Skin epidermis (tissue), 12 donors: ENCODE measurements around the gene TNNI2.

ENCODE experiments used
- H3K27ac ChIP-seq, 21 experiments: fragments of 200-600 bp; sonication (generic) in 11 of 21; one replicate each; pipeline ENCODE4 v1.5.0; 2020; ENCODE audit warnings: mild to moderate bottlenecking in 3 of 21, inconsistent platforms in 2 of 21, moderate library complexity in 2 of 21
- H3K4me3 ChIP-seq, 7 experiments: fragments of 200-600 bp; sonication (generic) in 2 of 7; one replicate each; pipeline ENCODE4 v1.5.0; 2020; ENCODE audit warnings: inconsistent platforms in 2 of 7, mild to moderate bottlenecking in 2 of 7, moderate library complexity in 1 of 7

Gene TNNI2

DNA sequence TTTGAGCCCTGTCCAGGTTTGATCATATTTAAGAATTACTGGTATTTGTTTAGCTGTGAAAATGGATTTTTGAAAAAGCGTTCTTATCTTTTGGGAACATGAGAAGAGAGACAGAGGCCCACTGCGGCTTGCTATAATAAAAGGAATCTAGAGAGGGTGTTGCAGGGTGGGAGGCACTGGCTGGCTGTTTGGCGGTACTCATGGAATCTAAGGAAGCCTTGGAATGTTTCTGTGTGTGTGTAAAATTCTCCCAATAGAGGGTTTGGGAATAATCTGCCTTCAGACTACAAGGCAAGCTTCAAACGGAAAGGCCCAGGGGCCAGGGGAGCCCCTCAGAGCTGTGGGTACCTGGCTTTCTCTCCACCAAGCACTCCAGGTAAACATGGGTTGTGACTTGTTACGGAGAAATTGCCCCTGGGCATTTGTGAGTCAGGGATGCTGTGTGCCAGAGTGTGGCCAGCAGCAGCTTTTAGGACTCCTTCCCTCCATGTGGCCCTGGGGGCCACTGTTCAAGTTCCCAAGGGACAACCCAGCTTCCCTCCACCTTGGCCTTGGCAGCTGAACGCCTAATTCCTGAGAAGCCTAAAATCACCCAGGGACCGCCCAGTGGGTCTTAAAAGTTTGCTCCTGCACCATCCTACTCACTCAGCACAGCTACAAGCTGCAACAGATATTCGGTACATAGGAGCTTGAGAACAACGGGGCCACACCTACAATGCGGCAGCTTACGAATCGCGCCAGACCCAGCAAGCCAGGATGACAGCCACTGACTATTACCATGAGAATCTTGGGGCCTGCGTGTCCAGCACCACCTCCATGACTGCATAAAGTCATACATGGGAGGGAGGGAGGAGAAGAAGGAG lies 18.1 kb upstream of the TNNI2 start:
- Histone ChIP-seq H3K4me3 (no peak overlapping the region), H3K27ac (peak overlapping the region in 2 of 21 experiments; percentile 14 to 16)

DNA sequence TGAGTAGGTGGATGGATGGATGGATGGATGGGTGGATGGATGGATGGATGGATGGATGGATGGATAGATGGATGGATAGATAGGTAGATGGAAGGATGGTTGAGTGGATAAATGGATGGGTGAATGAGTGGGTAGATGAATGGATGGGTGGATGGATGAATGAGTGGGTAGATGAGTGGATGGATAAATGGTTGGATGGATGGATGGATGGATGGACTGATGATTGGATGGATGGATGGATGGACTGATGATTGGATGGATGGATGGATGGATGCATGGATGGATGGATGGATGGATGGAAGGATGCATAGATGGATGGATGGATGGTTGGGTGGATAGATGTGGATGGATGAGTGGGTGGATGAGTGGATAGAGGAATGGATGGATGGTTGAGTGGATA lies 17.2 kb upstream of the TNNI2 start:
- no peak overlapping the region for H3K27ac ChIP-seq
- no peak overlapping the region for H3K4me3 ChIP-seq

GRCh38 chr11:1822648-1823375 lies 16.0 kb upstream of the TNNI2 start:
- Histone ChIP-seq H3K27ac (peak overlapping the region in 1 of 21 experiments; percentile 19), H3K4me3 (no peak overlapping the region)

- Histone ChIP-seq H3K27ac (peak overlapping the region in 1 of 21 experiments; percentile 19), H3K4me3 (no peak overlapping the region)
These were observed 15.2 kb upstream of the TNNI2 start for GRCh38 chr11:1823376-1824220.

GRCh38 chr11:1824221-1825038 lies 14.4 kb upstream of the TNNI2 start:
- peak overlapping the region in 1 of 21 experiments; percentile 8 for H3K27ac ChIP-seq

DNA sequence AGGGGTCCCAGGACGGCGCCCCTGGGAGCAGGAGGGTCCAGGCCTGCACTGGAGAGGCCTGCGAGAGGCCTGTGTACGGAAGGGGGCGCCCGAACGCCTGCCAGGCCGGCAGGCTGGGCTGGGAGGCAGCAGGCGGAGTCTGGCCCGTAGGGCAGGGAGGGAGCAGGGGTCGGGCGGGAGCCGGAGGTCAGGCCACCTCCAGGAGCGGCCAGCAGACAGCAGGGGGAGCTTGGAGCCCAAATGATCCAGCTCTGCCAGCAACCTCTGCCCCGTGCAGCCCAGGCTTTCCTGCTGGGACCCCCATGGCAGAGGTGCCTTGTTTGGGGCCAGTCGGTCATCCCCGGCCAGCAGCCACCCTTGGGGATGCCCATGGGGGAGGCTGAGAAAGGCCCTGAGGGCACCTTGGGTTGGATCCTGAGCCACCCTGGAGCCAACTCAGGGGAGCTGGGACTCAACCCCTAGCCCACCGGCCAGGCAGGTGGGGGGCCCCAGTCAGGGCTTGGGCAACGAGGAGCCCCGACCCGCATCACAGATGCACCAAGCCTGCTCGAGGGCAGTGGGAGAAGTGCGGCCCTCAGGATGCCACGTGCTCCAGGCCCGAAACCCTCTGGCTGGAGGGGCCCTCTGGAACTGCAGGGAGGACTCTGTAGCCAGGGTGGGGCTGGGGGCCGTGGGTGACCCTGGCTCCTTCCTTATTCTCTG lies 13.6 kb upstream of the TNNI2 start:
- H3K4me3 ChIP-seq: no peak overlapping the region
- H3K27ac ChIP-seq: peak overlapping the region in 1 of 21 experiments; percentile 8

More at GRCh38 chr11:1824221-1825038, 14.4 kb upstream of the TNNI2 start:
- H3K4me3 ChIP-seq: no peak overlapping the region

DNA sequence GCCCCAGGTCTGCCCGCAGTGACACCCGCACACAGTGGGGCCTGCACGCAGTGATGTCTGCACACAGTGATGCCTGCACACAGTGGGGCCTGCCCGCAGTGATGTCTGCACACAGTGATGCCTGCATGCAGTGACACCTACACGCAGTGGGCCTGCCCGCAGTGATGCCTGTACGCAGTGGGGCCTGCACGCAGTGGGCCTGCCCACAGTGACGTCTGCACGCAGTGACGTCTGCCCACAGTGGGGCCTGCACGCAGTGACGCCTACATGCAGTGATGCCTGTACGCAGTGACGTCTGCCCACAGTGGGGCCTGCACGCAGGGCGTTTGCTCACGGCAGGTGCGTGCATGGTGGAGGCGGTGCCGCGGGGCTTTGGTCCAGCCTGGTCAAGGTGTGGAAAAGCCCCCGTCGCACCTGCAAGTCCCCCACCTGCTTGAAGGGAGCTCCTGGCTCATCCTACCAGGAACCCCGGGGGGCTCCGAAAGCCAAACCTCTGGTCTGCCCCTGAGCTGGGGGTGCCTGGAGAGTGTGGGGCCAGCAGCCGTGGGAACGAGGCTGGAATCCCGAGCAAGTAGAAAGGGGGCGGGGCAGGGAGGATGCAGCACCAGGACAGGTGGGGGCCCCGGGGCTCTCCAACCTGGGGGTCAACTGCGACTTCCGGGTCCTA lies 12.9 kb upstream of the TNNI2 start:
- no peak overlapping the region for H3K4me3 ChIP-seq
- H3K27ac ChIP-seq: peak overlapping the region in 2 of 21 experiments; percentile 12 to 42

- Histone ChIP-seq H3K4me3 (no peak overlapping the region), H3K27ac (peak overlapping the region in 11 of 21 experiments; percentile 12 to 63 (median 41))
These were observed 12.2 kb upstream of the TNNI2 start for GRCh38 chr11:1826552-1827094.

- H3K27ac ChIP-seq: peak overlapping the region in 11 of 21 experiments; percentile 12 to 63 (median 41)
- H3K4me3 ChIP-seq: no peak overlapping the region
These were observed 11.5 kb upstream of the TNNI2 start for GRCh38 chr11:1827095-1827813.

GRCh38 chr11:1827931-1828330 lies 10.8 kb upstream of the TNNI2 start:
- H3K27ac ChIP-seq: peak overlapping the region in 1 of 21 experiments; percentile 21
- H3K4me3 ChIP-seq: no peak overlapping the region

- Histone ChIP-seq H3K4me3 (no peak overlapping the region), H3K27ac (no peak overlapping the region)
These were observed 10.2 kb upstream of the TNNI2 start for GRCh38 chr11:1828542-1828941.

DNA sequence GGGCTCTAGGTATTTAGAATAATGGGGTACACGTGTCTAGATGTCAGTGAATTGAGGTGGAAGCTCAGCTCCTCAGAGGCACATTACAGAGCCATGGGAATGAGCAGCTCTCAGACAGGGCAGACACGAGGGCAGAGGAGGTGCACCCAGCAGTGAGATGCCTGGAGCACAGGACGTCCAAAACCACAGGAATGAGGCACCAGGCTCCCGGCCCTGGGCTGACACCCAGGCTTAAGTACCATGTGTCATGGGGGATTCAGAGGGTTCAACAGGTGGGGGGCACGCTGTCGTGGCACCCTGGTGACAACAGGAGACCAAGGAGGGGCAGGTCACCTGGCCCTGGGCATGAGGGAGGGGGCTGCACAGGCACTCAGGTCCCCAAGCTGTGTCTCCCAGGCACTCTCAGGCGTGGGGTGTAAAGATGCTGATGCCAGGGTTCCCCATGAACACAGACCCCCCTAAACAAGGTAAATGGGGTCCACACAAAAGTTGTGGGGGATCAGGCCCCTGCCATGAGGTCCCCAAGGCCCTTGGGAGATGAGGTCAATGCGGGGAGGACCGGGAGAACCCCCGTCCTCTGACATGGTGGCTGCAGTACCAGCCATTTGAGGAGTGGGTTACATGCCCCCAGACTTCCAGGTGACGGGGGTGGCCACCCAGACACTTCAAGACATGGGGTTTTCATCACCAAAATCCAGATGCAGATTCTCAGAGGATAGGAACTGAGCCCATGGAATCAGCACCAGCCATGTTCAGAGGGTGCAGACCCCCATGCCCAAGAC lies 9.6 kb upstream of the TNNI2 start:
- no peak overlapping the region for H3K4me3 ChIP-seq
- peak overlapping the region in 1 of 21 experiments; percentile 17 for H3K27ac ChIP-seq

DNA sequence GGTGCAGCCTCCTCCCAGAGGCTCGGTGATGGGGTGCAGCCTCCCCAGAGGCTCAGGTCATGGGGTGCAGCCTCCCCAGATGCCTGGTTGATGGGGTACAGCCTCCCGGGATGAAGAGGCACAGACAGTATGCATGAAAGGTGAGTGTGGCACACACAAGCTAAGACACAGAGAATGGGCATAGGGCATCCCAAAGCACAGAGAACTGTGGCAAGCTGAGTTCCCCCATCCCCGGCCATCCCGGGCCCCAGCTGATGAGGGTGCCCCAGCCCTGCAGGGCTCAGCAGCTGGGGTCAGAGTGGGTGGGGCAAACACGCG lies 8.8 kb upstream of the TNNI2 start:
- Histone ChIP-seq H3K27ac (peak overlapping the region in 9 of 21 experiments; percentile 43 to 89 (median 59)), H3K4me3 (no peak overlapping the region)

DNA sequence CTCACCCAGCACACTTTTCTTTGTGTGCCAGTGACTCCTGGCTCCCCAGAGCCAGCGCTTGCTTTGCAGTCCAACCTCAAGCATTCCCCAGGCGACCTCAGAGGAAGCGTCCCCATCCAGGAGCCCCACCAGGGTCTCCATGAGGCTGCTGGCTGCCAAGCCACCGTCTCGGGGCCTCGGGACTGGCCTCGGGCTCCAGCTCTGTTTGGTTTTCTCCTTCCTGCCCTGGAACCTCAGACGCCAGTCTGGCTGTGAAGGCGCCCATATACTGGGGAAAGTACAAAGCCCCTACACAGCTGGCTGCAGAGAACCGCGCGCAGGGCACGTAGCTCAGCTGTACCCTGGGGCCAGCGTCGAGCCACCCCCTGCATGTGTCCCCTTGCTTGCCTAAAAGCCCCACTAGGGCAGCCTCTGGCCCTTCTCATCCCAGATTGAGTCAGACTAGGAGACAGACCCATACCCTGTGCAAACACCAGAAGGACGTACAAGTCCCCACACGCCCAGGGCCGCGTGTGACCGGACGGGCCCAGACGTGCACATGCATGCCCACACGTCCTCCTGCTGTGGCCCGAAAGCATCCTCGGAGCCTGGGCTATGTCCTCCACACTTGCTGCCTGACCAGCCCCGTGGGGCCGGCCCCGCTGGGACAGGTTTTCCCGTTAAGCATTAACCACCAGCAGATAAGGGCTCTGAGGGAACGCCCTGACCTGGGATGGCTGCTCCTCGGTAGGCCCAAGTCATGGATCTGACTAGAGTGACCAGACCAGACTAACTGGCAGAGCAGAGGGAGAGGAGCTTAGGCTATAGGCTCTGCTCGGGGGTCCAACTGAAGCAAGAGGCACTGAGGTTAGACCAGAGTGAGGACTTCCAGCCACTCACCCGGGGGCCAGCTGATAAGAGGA lies 8.2 kb upstream of the TNNI2 start:
- Histone ChIP-seq H3K4me3 (no peak overlapping the region), H3K27ac (peak overlapping the region in 12 of 21 experiments; percentile 38 to 89 (median 60))
